ENCODE measurements around the gene MCF2L2. TPM values are rescaled to one million over a fixed set of nuclear protein-coding genes. Genes with fewer than 3 reads are reported as not detected.
"Not testable (repeated sequence)": the region's sequence is repeated elsewhere in the genome, so short reads cannot be mapped to it uniquely, and the experiment has no call there.

The MCF2L2 gene
- total RNA-seq, 2 experiments from 2014 or later: 1.9 to 2.2 TPM

DNA sequence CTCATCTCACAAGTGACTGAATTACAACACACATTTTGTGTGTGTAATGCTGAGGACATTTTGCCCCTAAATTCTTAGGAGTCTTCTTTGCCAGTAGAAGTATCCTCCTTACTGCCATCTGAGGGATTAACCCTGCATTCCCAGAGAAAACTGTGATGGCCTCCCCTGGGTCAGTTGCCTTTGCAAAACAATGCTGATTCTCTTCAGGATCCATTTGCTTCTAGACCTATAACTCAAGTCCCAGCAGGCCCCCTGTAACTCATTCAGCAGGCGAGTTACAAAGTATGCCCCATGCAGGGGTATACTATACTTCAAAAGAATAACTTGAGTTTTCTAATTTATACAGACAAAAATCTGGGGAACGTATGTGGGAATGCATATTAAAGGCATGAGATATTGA lies 6.6 kb upstream of the MCF2L2 start:
- Mint-ChIP-seq H3K4me3 (no peak overlapping the region), H3K27ac (no peak overlapping the region), H3K9me3 (no peaks in the 10 kb centered on the region), H3K4me1 (peaks cover 20% of the 10 kb centered on the region), H3K27me3 (no peaks in the 10 kb centered on the region), H3K36me3 (no peaks in the 10 kb centered on the region)
- DNase-seq: no peak

- Mint-ChIP-seq H3K27me3 (no peaks in the 10 kb centered on the region), H3K4me1 (peaks cover 22% of the 10 kb centered on the region), H3K36me3 (no peaks in the 10 kb centered on the region), H3K27ac (no peak overlapping the region), H3K4me3 (no peak overlapping the region), H3K9me3 (no peaks in the 10 kb centered on the region)
- DNase-seq: no peak
These were observed 6.1 kb upstream of the MCF2L2 start for GRCh38 chr3:183434503-183434902.

GRCh38 chr3:183430325-183430957 lies 2.0 kb upstream of the MCF2L2 start:
- peak; percentile 19 for DNase-seq
- H3K36me3 Mint-ChIP-seq: no peaks in the 10 kb centered on the region
- peaks cover 36% of the 10 kb centered on the region for H3K4me1 Mint-ChIP-seq
- peak overlapping the region; percentile 7 for H3K4me3 Mint-ChIP-seq
- peaks cover 6% of the 10 kb centered on the region for H3K27me3 Mint-ChIP-seq
- H3K27ac Mint-ChIP-seq: peak overlapping the region; percentile 61
- no peaks in the 10 kb centered on the region for H3K9me3 Mint-ChIP-seq

DNA sequence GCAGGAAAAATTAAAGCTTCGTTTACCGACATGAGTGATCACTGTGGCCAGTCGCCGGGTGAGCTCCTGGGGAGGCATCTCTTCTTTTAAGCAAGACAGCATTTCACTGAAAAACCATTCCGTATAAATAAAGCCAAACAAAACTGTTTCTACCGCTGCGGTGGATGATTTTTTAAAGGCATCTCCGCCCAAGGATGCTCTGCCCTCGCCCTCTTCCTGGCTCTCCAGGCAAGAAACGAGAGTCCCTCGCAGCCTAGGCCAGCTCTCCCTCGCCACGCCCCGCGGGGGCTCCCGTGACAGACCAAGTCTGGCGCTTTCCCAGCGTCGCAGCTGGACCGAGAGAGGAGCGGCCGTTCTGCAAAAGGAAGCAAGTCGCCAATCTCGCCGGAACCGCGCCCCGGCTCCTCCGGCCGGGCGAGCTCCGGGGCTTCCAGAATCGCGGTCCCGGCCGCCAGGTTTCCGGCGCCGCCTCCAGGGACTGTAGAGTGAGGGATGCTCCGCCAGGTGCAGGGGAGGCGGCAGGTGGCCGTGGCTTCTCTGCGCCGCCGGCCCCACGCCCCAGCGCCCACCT lies 458 bp downstream of the MCF2L2 start:
- Mint-ChIP-seq H3K27ac (no peak overlapping the region), H3K9me3 (peaks cover 2% of the 10 kb centered on the region), H3K4me1 (peaks cover 42% of the 10 kb centered on the region), H3K27me3 (peaks cover 6% of the 10 kb centered on the region), H3K36me3 (no peaks in the 10 kb centered on the region), H3K4me3 (peak overlapping the region; percentile 83)
- DNase-seq: peak; percentile 57

DNA sequence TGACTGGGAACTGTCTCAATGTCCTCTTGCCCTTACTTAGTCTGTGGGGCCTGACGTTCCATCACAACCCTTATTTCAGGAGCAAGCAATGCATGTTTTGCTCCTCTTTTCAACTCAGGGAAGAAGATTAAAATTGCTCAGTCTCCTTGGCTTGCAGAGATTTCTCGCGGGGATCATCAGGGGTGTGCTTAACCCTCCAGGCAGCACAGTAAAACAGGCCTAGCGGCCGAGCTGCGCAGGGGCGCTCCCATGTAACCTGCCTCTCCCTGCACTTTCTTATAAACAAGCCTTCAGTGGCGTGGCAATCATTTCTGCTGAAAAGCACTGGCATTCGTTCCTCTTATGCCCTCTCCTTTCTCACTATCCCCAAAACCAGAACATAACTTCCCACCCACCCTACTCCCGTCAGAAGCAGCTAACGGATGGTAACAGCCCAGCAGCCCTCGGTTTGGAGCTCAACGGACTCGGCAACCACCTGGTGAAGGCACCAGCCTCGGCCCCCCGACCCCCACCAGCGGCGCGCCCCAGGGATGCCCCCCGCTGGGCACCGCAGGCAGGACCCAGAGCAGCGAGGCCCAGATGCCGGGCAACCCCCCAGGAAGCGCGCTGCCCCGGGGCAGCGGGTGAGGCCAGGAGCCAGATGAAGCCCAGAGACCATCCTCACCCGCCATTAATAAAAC lies 1.1 kb downstream of the MCF2L2 start:
- H3K9me3 Mint-ChIP-seq: peaks cover 4% of the 10 kb centered on the region
- peak overlapping the region; percentile 83 for H3K4me3 Mint-ChIP-seq
- peaks cover 42% of the 10 kb centered on the region for H3K4me1 Mint-ChIP-seq
- H3K27me3 Mint-ChIP-seq: peaks cover 6% of the 10 kb centered on the region
- DNase-seq: no peak
- H3K36me3 Mint-ChIP-seq: no peaks in the 10 kb centered on the region
- H3K27ac Mint-ChIP-seq: no peak overlapping the region

- H3K27ac Mint-ChIP-seq, H3K4me3 Mint-ChIP-seq, DNase-seq, H3K4me1 Mint-ChIP-seq, H3K27me3 Mint-ChIP-seq: not testable (repeated sequence)
- H3K36me3 Mint-ChIP-seq: peaks cover 29% of the 10 kb centered on the region
- peaks cover 36% of the 10 kb centered on the region for H3K9me3 Mint-ChIP-seq
These were observed 9.6 kb downstream of the MCF2L2 start for GRCh38 chr3:183418807-183419206.

DNA sequence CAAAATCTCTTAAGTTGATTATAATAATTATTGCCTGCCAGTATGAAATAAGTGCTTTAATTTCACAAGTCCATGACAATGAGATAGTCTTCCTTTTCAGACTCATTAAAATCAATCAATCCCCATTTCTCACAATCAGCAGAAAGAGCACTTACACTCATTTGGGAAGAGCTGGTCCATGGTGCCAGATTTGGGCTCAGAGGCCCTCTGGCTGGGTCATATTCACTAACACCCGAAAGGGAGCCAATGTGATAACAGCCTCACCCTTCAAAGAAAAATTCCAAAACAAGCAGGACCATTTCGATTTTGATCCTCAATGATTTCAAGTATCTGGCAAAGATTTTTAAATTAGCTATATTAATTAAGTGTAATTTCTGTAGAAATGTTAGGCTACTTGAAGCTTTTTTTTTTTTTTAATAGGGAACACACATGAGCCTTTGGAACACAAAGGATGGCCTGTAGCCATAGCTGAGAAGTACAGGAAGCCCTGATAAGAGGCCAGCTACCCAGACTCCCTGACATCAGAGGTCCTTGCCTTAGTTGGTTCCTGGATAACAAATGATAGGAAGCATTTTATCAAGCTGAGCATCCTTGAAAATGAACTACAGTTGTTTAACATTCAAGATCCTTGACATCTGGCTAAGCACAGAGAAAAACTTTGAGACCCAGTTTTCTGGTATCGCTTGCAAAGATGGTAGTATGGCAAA lies 17.1 kb downstream of the MCF2L2 start:
- H3K27me3 Mint-ChIP-seq: no peaks in the 10 kb centered on the region
- no peak overlapping the region for H3K27ac Mint-ChIP-seq
- no peak for DNase-seq
- no peaks in the 10 kb centered on the region for H3K4me1 Mint-ChIP-seq
- H3K36me3 Mint-ChIP-seq: no peaks in the 10 kb centered on the region
- no peaks in the 10 kb centered on the region for H3K9me3 Mint-ChIP-seq
- no peak overlapping the region for H3K4me3 Mint-ChIP-seq

DNA sequence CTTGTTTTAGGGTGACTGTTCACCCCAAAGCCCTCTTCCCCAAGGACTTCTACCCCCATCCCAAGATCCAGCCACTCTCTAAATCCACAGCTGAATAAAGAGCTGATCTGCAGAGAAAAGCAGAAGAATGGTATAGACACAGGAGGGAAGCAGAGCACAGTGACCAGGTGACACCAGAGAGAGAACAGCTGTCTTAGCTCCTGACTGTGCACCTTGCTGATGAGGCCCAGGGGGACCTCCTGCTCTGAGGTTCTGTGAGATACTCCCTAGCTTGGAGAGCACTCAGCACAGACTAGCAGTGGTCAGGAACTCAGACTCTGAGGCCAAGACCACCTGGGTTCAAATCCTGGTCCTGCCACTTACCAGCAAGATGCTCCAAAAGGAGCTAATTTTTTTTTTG lies 17.7 kb downstream of the MCF2L2 start:
- H3K9me3 Mint-ChIP-seq: no peaks in the 10 kb centered on the region
- H3K4me3 Mint-ChIP-seq: no peak overlapping the region
- DNase-seq: no peak
- no peak overlapping the region for H3K27ac Mint-ChIP-seq
- no peaks in the 10 kb centered on the region for H3K27me3 Mint-ChIP-seq
- H3K4me1 Mint-ChIP-seq: no peaks in the 10 kb centered on the region
- H3K36me3 Mint-ChIP-seq: no peaks in the 10 kb centered on the region

DNA sequence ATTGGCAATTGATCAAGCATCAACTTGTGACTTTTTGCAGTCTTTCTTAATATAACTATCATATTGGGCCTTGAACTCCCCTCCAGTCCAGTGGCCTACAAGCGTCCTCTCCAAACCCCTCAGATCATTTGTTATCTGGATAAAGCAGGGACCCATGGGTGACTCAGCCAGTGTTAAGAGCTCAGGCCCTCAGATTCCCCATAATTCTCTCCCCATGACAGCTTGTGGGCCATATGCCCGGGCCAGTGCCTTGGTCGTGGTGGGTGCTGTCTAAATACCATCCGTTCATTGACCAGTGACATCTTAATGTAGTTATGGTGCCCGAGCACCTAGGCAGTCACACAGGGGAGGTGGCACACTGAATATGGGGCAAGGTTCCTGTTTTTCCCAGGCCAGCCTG lies 18.1 kb downstream of the MCF2L2 start:
- H3K27me3 Mint-ChIP-seq: no peaks in the 10 kb centered on the region

DNA sequence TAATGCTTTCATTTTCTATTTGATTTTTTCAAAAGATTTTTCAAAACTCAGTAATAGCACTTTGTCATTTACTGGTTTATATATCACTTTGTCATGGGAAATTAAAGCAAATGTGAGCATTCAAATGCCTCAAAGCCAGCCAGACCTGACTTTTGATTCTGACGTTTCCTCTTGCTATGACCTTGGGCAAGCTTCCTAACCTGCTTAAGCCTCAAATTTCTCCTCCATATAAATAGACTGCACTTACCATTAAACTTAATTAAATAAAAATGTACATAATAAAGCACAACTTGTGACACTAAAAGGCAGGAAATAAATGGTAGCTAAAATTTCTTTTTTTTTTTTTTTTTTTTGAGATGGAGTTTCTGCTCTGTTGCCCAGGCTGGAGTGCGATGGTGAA lies 19.2 kb downstream of the MCF2L2 start:
- Mint-ChIP-seq H3K4me1 (peaks cover under 1% of the 10 kb centered on the region), H3K27me3 (no peaks in the 10 kb centered on the region), H3K4me3 (no peak overlapping the region), H3K27ac (no peak overlapping the region), H3K36me3 (no peaks in the 10 kb centered on the region), H3K9me3 (no peaks in the 10 kb centered on the region)
- no peak for DNase-seq

More for the DNA sequence above, 18.1 kb downstream of the MCF2L2 start:
- no peaks in the 10 kb centered on the region for H3K36me3 Mint-ChIP-seq
- H3K9me3 Mint-ChIP-seq: no peaks in the 10 kb centered on the region
- H3K27ac Mint-ChIP-seq: no peak overlapping the region
- no peaks in the 10 kb centered on the region for H3K4me1 Mint-ChIP-seq
- H3K4me3 Mint-ChIP-seq: no peak overlapping the region
- no peak for DNase-seq

DNA sequence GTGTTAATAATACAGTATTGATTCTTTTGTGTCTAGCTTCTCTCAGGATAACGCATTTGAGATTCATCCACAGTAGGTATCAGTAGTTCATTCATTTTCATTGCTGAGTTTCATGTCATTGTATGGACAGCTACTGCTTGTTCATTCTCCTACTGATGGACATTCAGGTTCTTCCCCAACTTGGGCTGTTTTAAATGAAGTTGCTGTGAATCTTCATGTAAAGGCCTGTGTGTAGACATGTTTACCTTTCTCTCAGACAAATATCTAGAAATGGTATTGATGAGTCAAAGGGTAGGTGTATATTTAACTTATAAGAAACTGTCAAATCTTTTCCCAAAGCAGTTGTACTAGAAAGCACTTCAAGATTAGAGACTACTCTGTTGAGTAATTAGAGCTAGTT lies 26.7 kb downstream of the MCF2L2 start:
- peaks cover 1% of the 10 kb centered on the region for H3K4me1 Mint-ChIP-seq
- no peaks in the 10 kb centered on the region for H3K36me3 Mint-ChIP-seq
- no peak overlapping the region for H3K4me3 Mint-ChIP-seq
- no peaks in the 10 kb centered on the region for H3K27me3 Mint-ChIP-seq
- no peak overlapping the region for H3K27ac Mint-ChIP-seq
- DNase-seq: no peak
- no peaks in the 10 kb centered on the region for H3K9me3 Mint-ChIP-seq

GRCh38 chr3:183400352-183400751 lies 28.1 kb downstream of the MCF2L2 start:
- Mint-ChIP-seq H3K4me1 (peaks cover 1% of the 10 kb centered on the region), H3K4me3 (no peak overlapping the region)
- DNase-seq: no peak

GRCh38 chr3:183396662-183397391 lies 31.6 kb downstream of the MCF2L2 start:
- H3K4me1 Mint-ChIP-seq: no peaks in the 10 kb centered on the region

More at GRCh38 chr3:183400352-183400751, 28.1 kb downstream of the MCF2L2 start:
- Mint-ChIP-seq H3K36me3 (no peaks in the 10 kb centered on the region), H3K27me3 (no peaks in the 10 kb centered on the region), H3K9me3 (no peaks in the 10 kb centered on the region), H3K27ac (no peak overlapping the region)

GRCh38 chr3:183394150-183394549 lies 34.3 kb downstream of the MCF2L2 start:
- DNase-seq: no peak

More at GRCh38 chr3:183396662-183397391, 31.6 kb downstream of the MCF2L2 start:
- H3K36me3 Mint-ChIP-seq: no peaks in the 10 kb centered on the region
- H3K27me3 Mint-ChIP-seq: no peaks in the 10 kb centered on the region
- no peak for DNase-seq
- H3K27ac Mint-ChIP-seq: no peak overlapping the region
- H3K9me3 Mint-ChIP-seq: no peaks in the 10 kb centered on the region
- H3K4me3 Mint-ChIP-seq: no peak overlapping the region

GRCh38 chr3:183393625-183394024 lies 34.8 kb downstream of the MCF2L2 start:
- H3K4me1 Mint-ChIP-seq: peaks cover 5% of the 10 kb centered on the region
- no peaks in the 10 kb centered on the region for H3K9me3 Mint-ChIP-seq
- H3K27ac Mint-ChIP-seq: no peak overlapping the region
- no peaks in the 10 kb centered on the region for H3K27me3 Mint-ChIP-seq
- H3K4me3 Mint-ChIP-seq: no peak overlapping the region
- no peak for DNase-seq
- no peaks in the 10 kb centered on the region for H3K36me3 Mint-ChIP-seq

More at GRCh38 chr3:183394150-183394549, 34.3 kb downstream of the MCF2L2 start:
- no peak overlapping the region for H3K4me3 Mint-ChIP-seq
- no peaks in the 10 kb centered on the region for H3K9me3 Mint-ChIP-seq
- peaks cover 5% of the 10 kb centered on the region for H3K4me1 Mint-ChIP-seq
- H3K36me3 Mint-ChIP-seq: no peaks in the 10 kb centered on the region
- H3K27ac Mint-ChIP-seq: no peak overlapping the region
- H3K27me3 Mint-ChIP-seq: no peaks in the 10 kb centered on the region

Data from activated naive CD8-positive, alpha-beta T cell treated with anti-CD3 and anti-CD28 coated beads for 36 hours (primary cell).